Lung (tissue), 12 donors: ENCODE results near the gene RTN4R. TPM values are rescaled to one million over a fixed set of nuclear protein-coding genes. Genes with fewer than 3 reads are reported as not detected.
"Not testable (repeated sequence)": the region's sequence is repeated elsewhere in the genome, so short reads cannot be mapped to it uniquely, and the experiment has no call there.

ENCODE experiments used
- ATAC-seq: fragments of 200-7000 bp; cut with Tn5 transposase; one replicate; pipeline ENCODE4 v1.9.1; 2020; ENCODE audit warnings: moderate number of reproducible peaks; ENCODE audit not compliant: insufficient read depth, low FRiP score
- DNase-seq, 3 donors: peaks; one replicate each; pipeline ENCODE4 v3.0.0-alpha.2; 2013 to 2017
- H3K27ac ChIP-seq, 2 donors: one replicate each; pipeline ENCODE4 v1.5.1; 2013; ENCODE audit warnings: mild to moderate bottlenecking in 2 of 2, moderate library complexity in 2 of 2, control low read depth in 1 of 2, inconsistent platforms in 1 of 2, low read depth in 1 of 2, low read length in 1 of 2
- H3K27me3 ChIP-seq, 3 donors: one replicate each; pipeline ENCODE4 v1.5.1; 2013; ENCODE audit warnings: low read length in 2 of 3; ENCODE audit not compliant: control insufficient read depth in 3 of 3, insufficient read depth in 3 of 3
- H3K36me3 ChIP-seq, 4 donors: one replicate each; pipeline ENCODE4 v1.5.1; 2013; ENCODE audit warnings: low read length in 4 of 4, mild to moderate bottlenecking in 1 of 4, moderate library complexity in 1 of 4; ENCODE audit not compliant: control insufficient read depth in 4 of 4, insufficient read depth in 4 of 4
- H3K4me1 ChIP-seq, 5 donors: one replicate each; pipeline ENCODE4 v1.5.1; 2013; ENCODE audit warnings: low read length in 5 of 5, mild to moderate bottlenecking in 2 of 5, moderate library complexity in 1 of 5; ENCODE audit not compliant: control insufficient read depth in 5 of 5, insufficient read depth in 5 of 5
- H3K4me3 ChIP-seq: one replicate; pipeline ENCODE4 v1.5.1; 2013; ENCODE audit warnings: mild to moderate bottlenecking, control low read depth, moderate library complexity
- H3K9ac ChIP-seq, 2 donors: one replicate each; pipeline ENCODE4 v1.5.1; 2013; ENCODE audit warnings: low read length in 2 of 2, control low read depth in 1 of 2; ENCODE audit not compliant: insufficient read depth in 1 of 2
- H3K9me3 ChIP-seq, 4 donors: one replicate each; pipeline ENCODE4 v1.5.1; 2013; ENCODE audit warnings: low read length in 3 of 4, mild to moderate bottlenecking in 1 of 4, moderate library complexity in 1 of 4; ENCODE audit not compliant: control insufficient read depth in 4 of 4, insufficient read depth in 3 of 4
- CTCF ChIP-seq: IDR thresholded peaks from 2 replicates; pipeline ENCODE4 v1.5.1; 2012; ENCODE audit warnings: mild to moderate bottlenecking; ENCODE audit errors: control extremely low read depth, extremely low read depth
- WGBS, 2 donors: extraction: QIAGEN DNeasy Blood & Tissue Kit; methylation state at CpG; one replicate each; pipeline ENCODE4 v1.1.7; 2013; 5-methylcytosine and 5-hydroxymethylcytosine counted together
- polyA plus RNA-seq, 2 donors: library from polyadenylated mRNA; stranded (reverse); fragments of 200-250 nt; gene quantifications; one replicate each; pipeline ENCODE4 v1.2.1, GENCODE V29; 2013
- total RNA-seq, 2 donors: library from RNA; depleted of rRNA in 1 of 2; stranded (reverse); fragments of >200 nt in 1 of 2; gene quantifications; one replicate each; pipeline ENCODE4 v1.2.1, GENCODE V29; 2014 to 2021
- donor health status: control.
- donor health status: control.
- donor health status: Bipolar disorder and iron deficiency.
- donor health status: healthy.
- donor health status: DM: yes; HTN: yes; CAD: no.

RTN4R gene
- total and polyA plus RNA-seq, 4 donors = 2.6 to 7.8 (median 4.3) TPM

DNA sequence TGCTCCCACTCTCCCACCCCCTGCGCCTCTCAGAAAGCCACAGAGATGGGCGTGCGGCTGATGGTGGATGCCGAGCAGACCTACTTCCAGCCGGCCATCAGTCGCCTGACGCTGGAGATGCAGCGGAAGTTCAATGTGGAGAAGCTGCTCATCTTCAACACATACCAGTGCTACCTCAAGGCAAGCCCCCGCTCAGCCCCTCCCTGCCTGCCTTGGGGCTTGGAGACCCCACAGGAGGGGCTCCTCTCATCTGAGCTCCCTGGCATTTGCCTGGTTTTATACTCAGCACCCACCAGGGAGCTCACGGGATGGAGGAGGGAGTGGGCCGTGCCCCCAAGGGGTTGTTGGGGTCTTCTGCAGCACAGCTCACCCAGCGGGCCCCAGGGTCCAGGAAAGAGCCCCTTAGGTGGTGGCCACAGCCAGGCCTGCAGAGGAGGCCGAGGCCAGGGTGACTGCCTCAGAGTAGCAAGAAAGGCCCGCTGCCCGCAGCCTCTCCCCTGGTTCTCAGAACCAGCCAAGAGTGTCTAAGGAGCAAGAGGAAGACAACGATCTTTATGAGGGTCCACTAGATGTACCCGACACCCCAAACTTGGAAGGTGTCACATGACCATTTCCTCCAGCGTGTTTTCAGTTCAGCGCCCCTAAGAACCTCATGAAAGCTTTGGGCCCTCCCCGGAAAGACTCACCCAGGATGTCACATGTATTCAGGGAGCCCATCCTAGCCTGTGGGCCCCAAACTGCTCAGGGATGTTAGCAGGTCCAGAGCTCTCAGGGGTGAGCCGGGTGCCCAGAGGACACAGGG, 38.7 kb upstream of the RTN4R start:
- not testable (repeated sequence) for H3K27me3 ChIP-seq, H3K27ac ChIP-seq, H3K9ac ChIP-seq, H3K4me3 ChIP-seq, ATAC-seq, H3K36me3 ChIP-seq, DNase-seq, H3K4me1 ChIP-seq, H3K9me3 ChIP-seq
- WGBS, 2 donors = 89 to 94% methylated on average over 20 to 21 of the region's 21 CpGs

- Histone ChIP-seq H3K4me1 (no peaks in the 10 kb centered on the region), H3K36me3 (no peaks in the 10 kb centered on the region), H3K27ac (no peak overlapping the region), H3K4me3 (no peak overlapping the region), H3K9ac (no peak overlapping the region), H3K27me3 (no peaks in the 10 kb centered on the region), H3K9me3 (no peaks in the 10 kb centered on the region)
- DNase-seq (no peak), ATAC-seq (no peak)
- WGBS, 2 donors = 70 to 83% methylated on average over 19 to 21 of the region's 21 CpGs
- no peak for TF ChIP-seq CTCF
Observed at GRCh38 chr22:20305894-20306645, 38.0 kb upstream of the RTN4R start.

DNA sequence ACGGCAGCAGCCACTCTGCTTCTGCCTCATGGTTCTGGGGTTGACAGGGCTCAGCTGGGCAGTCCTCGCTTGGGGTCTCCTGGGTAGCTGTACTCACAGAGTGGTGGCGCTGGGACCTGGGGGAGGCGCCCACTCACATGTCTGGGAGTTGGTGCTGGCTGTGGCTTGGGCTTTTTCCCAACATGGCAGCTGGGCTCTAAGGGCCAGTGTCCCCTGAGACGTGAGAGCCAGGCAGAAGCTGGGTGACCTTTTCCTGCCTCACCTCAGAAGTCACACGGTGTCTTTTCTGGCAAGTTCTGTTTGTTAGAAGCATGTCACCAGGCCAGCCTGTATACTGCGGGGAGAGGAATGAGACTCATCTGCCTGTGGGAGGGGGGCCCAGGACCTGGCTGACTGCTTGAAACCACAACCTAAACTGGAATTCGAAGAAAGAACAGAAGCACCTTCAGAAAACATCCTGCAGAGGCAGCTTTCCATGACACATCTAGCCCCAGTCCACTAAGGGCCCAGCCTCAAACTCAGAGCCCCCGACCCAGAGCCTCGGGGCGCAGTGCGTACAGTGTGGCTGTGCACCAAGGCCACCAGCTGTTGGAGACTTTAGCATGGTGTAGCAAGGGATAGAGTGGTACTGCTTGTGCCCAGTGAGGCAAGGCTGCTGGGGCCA, 37.2 kb upstream of the RTN4R start:
- not testable (repeated sequence) for H3K27me3 ChIP-seq, H3K27ac ChIP-seq, H3K4me1 ChIP-seq, DNase-seq, H3K4me3 ChIP-seq, H3K9me3 ChIP-seq, ATAC-seq, H3K36me3 ChIP-seq, H3K9ac ChIP-seq
- 86 to 94% methylated on average over 11 to 12 of the region's 12 CpGs for WGBS, 2 donors

- H3K9me3 ChIP-seq = no peaks in the 10 kb centered on the region
- 85 to 89% methylated on average over 9 of the region's 9 CpGs for WGBS, 2 donors
- H3K4me3 ChIP-seq = no peak overlapping the region
- no peak overlapping the region for H3K9ac ChIP-seq
- DNase-seq (no peak), ATAC-seq (no peak)
- no peaks in the 10 kb centered on the region for H3K4me1 ChIP-seq
- H3K27me3 ChIP-seq = peaks cover 0 to 3% (median 0%) of the 10 kb centered on the region in 3 donors
- TF ChIP-seq CTCF = no peak
- no peak overlapping the region for H3K27ac ChIP-seq
- H3K36me3 ChIP-seq = no peaks in the 10 kb centered on the region
Observed at GRCh38 chr22:20304646-20305045, 36.5 kb upstream of the RTN4R start.

DNA sequence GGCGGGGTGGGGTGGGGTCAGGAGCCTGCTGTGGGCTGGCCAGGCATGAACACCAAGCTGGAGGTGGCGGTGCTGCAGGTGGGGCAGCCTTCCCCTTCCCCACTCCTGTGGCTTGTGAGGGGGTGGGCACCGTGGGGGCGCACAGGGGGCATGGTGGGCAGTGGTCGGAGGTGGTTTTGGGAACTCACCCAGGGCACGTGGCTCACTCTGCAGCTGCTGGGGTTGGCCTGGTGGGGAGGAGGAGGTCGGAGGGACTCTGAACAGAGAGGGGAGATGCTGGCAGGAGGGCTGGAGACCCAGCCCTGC, 35.1 kb upstream of the RTN4R start:
- H3K36me3 ChIP-seq, H3K27me3 ChIP-seq, ATAC-seq, H3K9me3 ChIP-seq, H3K4me1 ChIP-seq, H3K27ac ChIP-seq, H3K9ac ChIP-seq, DNase-seq, H3K4me3 ChIP-seq: not testable (repeated sequence)
- 68 to 72% methylated on average over 7 of the region's 7 CpGs for WGBS, 2 donors
